ENCODE results near the gene CHAF1A.

The CHAF1A gene

GRCh38 chr19:4443966-4444764 is 41.7 kb downstream of the CHAF1A start:
- no peak for DNase-seq

GRCh38 chr19:4444765-4445741 is 42.6 kb downstream of the CHAF1A start:
- no peak for DNase-seq

GRCh38 chr19:4445963-4446703 is 43.7 kb downstream of the CHAF1A start:
- no peak for DNase-seq

GRCh38 chr19:4446704-4447200 is 44.3 kb downstream of the CHAF1A start:
- no peak for DNase-seq

- DNase-seq, result no peak
Observed at GRCh38 chr19:4447327-4448146, 45.1 kb downstream of the CHAF1A start.

GRCh38 chr19:4448147-4448985 is 45.9 kb downstream of the CHAF1A start:
- no peak for DNase-seq

GRCh38 chr19:4449022-4449638 is 46.7 kb downstream of the CHAF1A start:
- no peak for DNase-seq

GRCh38 chr19:4449639-4450028 is 47.2 kb downstream of the CHAF1A start:
- DNase-seq, result no peak

GRCh38 chr19:4452230-4452990 is 50.0 kb downstream of the CHAF1A start:
- DNase-seq, result no peak

- no peak for DNase-seq
Observed at GRCh38 chr19:4453232-4454179, 51.1 kb downstream of the CHAF1A start.

GRCh38 chr19:4454747-4455718 is 52.6 kb downstream of the CHAF1A start:
- DNase-seq, result no peak

- DNase-seq, result no peak
Observed at GRCh38 chr19:4455719-4456475, 53.5 kb downstream of the CHAF1A start.

- no peak for DNase-seq
Observed at GRCh38 chr19:4456476-4456842, 54.0 kb downstream of the CHAF1A start.

- no peak for DNase-seq
Observed at GRCh38 chr19:4456843-4457653, 54.6 kb downstream of the CHAF1A start.

GRCh38 chr19:4457654-4458395 is 55.4 kb downstream of the CHAF1A start, which contains the start of gene UBXN6:
Gene UBXN6 (minus strand): TSS chr19:4457794. CDS start chr19:4457697, 97 bp downstream.
- DNase-seq, result peak; percentile 77
